ENCODE data around the gene HIP1.

GRCh38 chr7:75626954-75627353, 111.8 kb downstream of the HIP1 start:
- TF ChIP-seq CTCF (IDR thresholded peaks at IDR 0.05; ENCODE audit: insufficient read depth, low read length, poor library complexity, severe bottlenecking) (no peak), EZH2phosphoT487 (conservative IDR thresholded peaks at IDR 0.05; ENCODE audit: low read length) (no peak)

Data from SU-DHL-6 (cell line).